ENCODE measurements around the gene IFI44. TPM values are rescaled to one million over a fixed set of nuclear protein-coding genes. Genes with fewer than 3 reads are reported as not detected.

IFI44 gene
- total RNA-seq, 1 donor from 2014 or later, result not detected

DNA sequence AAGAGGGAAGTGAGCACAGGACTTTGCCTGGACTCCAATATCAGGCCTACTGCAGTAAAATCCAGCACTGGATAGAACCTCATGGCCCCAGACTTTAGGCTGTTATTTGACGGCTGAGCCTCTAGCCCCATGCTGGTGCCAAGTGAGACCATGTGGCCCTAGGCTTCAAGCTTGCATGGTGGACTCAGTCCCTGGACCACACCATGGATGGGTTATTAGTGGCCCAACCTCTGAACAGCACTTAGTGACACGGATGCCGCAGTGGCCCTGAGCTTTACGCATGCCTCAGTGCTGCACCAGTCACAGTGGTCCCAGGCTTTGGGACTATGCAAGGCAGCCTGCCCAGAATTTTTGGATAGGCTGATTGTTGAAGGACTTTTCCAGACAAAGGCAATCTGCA, 16.4 kb upstream of the IFI44 start:
- Histone ChIP-seq H4K20me1 (ENCODE audit: low read depth) (no peaks in the 10 kb centered on the region), H3K36me3 (no peaks in the 10 kb centered on the region), H3K9me3 (ENCODE audit: low read depth) (no peaks in the 10 kb centered on the region), H3K9ac (no peak overlapping the region), H2AFZ (replicated peaks) (no peak overlapping the region), H3K4me3 (no peak overlapping the region), H3K4me1 (no peaks in the 10 kb centered on the region), H3K79me2 (ENCODE audit: low read depth) (no peaks in the 10 kb centered on the region), H3F3A (ENCODE audit: low read depth) (no peaks in the 10 kb centered on the region), H3K27me3 (no peaks in the 10 kb centered on the region), H3K4me2 (no peak overlapping the region), H3K27ac (no peak overlapping the region)
- Mint-ChIP-seq H3K4me1 (no peaks in the 10 kb centered on the region), H3K36me3 (no peaks in the 10 kb centered on the region), H3K9me3 (no peaks in the 10 kb centered on the region), H3K27ac (no peak overlapping the region), H3K27me3 (ENCODE audit: insufficient read depth, low read depth) (no peaks in the 10 kb centered on the region), H3K4me3 (no peak overlapping the region)
- no peak for DNase-seq (ENCODE audit: low spot score)
- TF ChIP-seq, protein P1, sequence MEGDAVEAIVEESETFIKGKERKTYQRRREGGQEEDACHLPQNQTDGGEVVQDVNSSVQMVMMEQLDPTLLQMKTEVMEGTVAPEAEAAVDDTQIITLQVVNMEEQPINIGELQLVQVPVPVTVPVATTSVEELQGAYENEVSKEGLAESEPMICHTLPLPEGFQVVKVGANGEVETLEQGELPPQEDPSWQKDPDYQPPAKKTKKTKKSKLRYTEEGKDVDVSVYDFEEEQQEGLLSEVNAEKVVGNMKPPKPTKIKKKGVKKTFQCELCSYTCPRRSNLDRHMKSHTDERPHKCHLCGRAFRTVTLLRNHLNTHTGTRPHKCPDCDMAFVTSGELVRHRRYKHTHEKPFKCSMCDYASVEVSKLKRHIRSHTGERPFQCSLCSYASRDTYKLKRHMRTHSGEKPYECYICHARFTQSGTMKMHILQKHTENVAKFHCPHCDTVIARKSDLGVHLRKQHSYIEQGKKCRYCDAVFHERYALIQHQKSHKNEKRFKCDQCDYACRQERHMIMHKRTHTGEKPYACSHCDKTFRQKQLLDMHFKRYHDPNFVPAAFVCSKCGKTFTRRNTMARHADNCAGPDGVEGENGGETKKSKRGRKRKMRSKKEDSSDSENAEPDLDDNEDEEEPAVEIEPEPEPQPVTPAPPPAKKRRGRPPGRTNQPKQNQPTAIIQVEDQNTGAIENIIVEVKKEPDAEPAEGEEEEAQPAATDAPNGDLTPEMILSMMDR (IDR thresholded peaks at IDR 0.05), result no peak

DNA sequence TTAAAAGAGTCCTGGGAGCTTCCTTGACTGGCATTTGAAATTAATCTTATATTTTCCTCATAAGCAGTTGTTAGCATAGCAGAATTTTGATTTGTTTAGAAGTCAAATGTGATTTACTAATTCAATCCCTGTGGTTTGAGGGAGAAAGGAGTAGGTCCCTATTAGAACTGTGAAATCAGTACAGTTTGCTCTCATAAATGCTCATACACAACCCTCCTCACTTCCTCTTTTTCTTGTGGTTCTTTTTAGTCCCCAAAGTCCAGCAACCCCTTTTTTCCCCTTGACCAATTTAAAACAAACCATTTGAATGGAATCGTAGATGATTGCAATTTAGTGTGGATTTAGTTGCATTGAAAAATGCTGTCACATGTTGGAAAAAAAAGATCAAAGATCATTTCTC, 9.2 kb upstream of the IFI44 start:
- H2AFZ ChIP-seq (replicated peaks), result no peak overlapping the region
- H3K4me2 ChIP-seq, result no peak overlapping the region
- H3K27ac ChIP-seq, result no peak overlapping the region
- no peaks in the 10 kb centered on the region for H3K79me2 ChIP-seq (ENCODE audit: low read depth)
- no peak overlapping the region for H3K4me3 ChIP-seq
- no peaks in the 10 kb centered on the region for H3K4me1 ChIP-seq
- DNase-seq (ENCODE audit: low spot score), result no peak
- no peaks in the 10 kb centered on the region for H3K36me3 ChIP-seq
- H3K27me3 ChIP-seq, result no peaks in the 10 kb centered on the region
- TF ChIP-seq EZH2 (IDR thresholded peaks at IDR 0.05) (no peak), EZH2phosphoT487 (IDR thresholded peaks at IDR 0.05) (no peak)
- TF ChIP-seq, protein P1 (IDR thresholded peaks at IDR 0.05), result no peak
- no peak overlapping the region for H3K27ac Mint-ChIP-seq
- H3K9me3 ChIP-seq (ENCODE audit: low read depth), result peaks cover 4% of the 10 kb centered on the region
- H3K9ac ChIP-seq, result no peak overlapping the region
- peaks cover 4% of the 10 kb centered on the region for H3K9me3 Mint-ChIP-seq
- no peaks in the 10 kb centered on the region for H3K27me3 Mint-ChIP-seq (ENCODE audit: insufficient read depth, low read depth)
- H4K20me1 ChIP-seq (ENCODE audit: low read depth), result no peaks in the 10 kb centered on the region
- H3K4me1 Mint-ChIP-seq, result no peaks in the 10 kb centered on the region
- no peaks in the 10 kb centered on the region for H3K36me3 Mint-ChIP-seq
- H3K4me3 Mint-ChIP-seq, result no peak overlapping the region
- H3F3A ChIP-seq (ENCODE audit: low read depth), result no peaks in the 10 kb centered on the region

DNA sequence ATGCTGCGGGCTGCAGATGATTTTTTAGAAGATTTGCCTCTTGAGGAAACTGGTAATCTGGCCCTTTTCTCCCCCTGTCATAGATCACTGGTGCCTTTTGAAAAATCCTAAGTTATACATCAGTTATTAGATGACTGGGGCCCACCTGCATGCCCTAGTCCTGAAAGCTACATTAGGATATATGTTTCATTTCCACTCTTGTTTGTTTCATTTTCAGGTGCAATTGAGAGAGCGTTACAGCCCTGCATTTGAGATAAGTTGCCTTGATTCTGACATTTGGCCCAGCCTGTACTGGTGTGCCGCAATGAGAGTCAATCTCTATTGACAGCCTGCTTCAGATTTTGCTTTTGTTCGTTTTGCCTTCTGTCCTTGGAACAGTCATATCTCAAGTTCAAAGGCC, 8.1 kb upstream of the IFI44 start:
- H3K4me2 ChIP-seq, result no peak overlapping the region
- Mint-ChIP-seq H3K36me3 (no peaks in the 10 kb centered on the region), H3K27me3 (ENCODE audit: insufficient read depth, low read depth) (no peaks in the 10 kb centered on the region), H3K4me1 (no peaks in the 10 kb centered on the region), H3K9me3 (peaks cover 6% of the 10 kb centered on the region), H3K4me3 (no peak overlapping the region), H3K27ac (no peak overlapping the region)
- H4K20me1 ChIP-seq (ENCODE audit: low read depth), result no peaks in the 10 kb centered on the region
- no peaks in the 10 kb centered on the region for H3F3A ChIP-seq (ENCODE audit: low read depth)
- DNase-seq (ENCODE audit: low spot score), result no peak
- H3K9ac ChIP-seq, result no peak overlapping the region
- H3K27ac ChIP-seq, result no peak overlapping the region
- no peaks in the 10 kb centered on the region for H3K27me3 ChIP-seq
- H3K36me3 ChIP-seq, result no peaks in the 10 kb centered on the region
- no peaks in the 10 kb centered on the region for H3K79me2 ChIP-seq (ENCODE audit: low read depth)
- H3K4me3 ChIP-seq, result no peak overlapping the region
- peaks cover 4% of the 10 kb centered on the region for H3K9me3 ChIP-seq (ENCODE audit: low read depth)
- no peaks in the 10 kb centered on the region for H3K4me1 ChIP-seq
- TF ChIP-seq, protein P1 (IDR thresholded peaks at IDR 0.05), result no peak
- TF ChIP-seq EZH2 (IDR thresholded peaks at IDR 0.05) (no peak), EZH2phosphoT487 (IDR thresholded peaks at IDR 0.05) (no peak)
- no peak overlapping the region for H2AFZ ChIP-seq (replicated peaks)

DNA sequence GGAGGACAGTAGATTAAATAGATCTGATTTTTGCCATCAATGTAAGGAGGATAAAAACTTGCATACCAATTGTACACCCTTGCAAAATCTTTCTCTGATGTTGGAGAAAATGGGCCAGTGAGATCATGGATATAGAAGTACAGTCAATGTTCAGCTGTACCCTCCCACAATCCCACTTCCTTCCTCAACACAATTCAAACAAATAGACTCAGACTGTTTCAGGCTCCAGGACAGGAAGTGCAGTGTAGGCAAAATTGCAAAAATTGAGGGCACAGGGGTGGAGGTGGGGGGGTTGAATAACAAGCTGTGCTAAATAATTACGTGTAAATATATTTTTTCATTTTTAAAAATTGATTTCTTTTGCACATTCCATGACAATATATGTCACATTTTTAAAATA, 3.9 kb upstream of the IFI44 start:
- no peak for DNase-seq (ENCODE audit: low spot score)
- H3K4me3 ChIP-seq, result no peak overlapping the region
- no peak overlapping the region for H3K27ac Mint-ChIP-seq
- no peak overlapping the region for H3K9ac ChIP-seq
- no peaks in the 10 kb centered on the region for H3F3A ChIP-seq (ENCODE audit: low read depth)
- no peaks in the 10 kb centered on the region for H3K4me1 Mint-ChIP-seq
- H3K27ac ChIP-seq, result no peak overlapping the region
- peaks cover 2% of the 10 kb centered on the region for H3K27me3 Mint-ChIP-seq (ENCODE audit: insufficient read depth, low read depth)
- no peak overlapping the region for H3K4me2 ChIP-seq
- no peaks in the 10 kb centered on the region for H3K36me3 ChIP-seq
- H3K4me1 ChIP-seq, result no peaks in the 10 kb centered on the region
- H2AFZ ChIP-seq (replicated peaks), result no peak overlapping the region
- H3K4me3 Mint-ChIP-seq, result no peak overlapping the region
- H3K9me3 Mint-ChIP-seq, result peaks cover 9% of the 10 kb centered on the region
- H3K27me3 ChIP-seq, result no peaks in the 10 kb centered on the region
- no peaks in the 10 kb centered on the region for H4K20me1 ChIP-seq (ENCODE audit: low read depth)
- H3K79me2 ChIP-seq (ENCODE audit: low read depth), result no peaks in the 10 kb centered on the region
- TF ChIP-seq, protein P1 (IDR thresholded peaks at IDR 0.05), result no peak
- TF ChIP-seq EZH2 (IDR thresholded peaks at IDR 0.05), result no peak
- TF ChIP-seq EZH2phosphoT487 (IDR thresholded peaks at IDR 0.05), result no peak
- H3K9me3 ChIP-seq (ENCODE audit: low read depth), result peaks cover 4% of the 10 kb centered on the region
- H3K36me3 Mint-ChIP-seq, result no peaks in the 10 kb centered on the region

Data from neural progenitor cell (in vitro differentiated cells).